ENCODE data around the gene SLC25A4. TPM values are rescaled to one million over a fixed set of nuclear protein-coding genes. Genes with fewer than 3 reads are reported as not detected.
"Not testable (repeated sequence)": the region's sequence is repeated elsewhere in the genome, so short reads cannot be mapped to it uniquely, and the experiment has no call there.

SLC25A4 gene
- total and polyA plus RNA-seq, 2 donors, result 12.8 to 77.3 TPM

- Histone ChIP-seq H3K4me3 (ENCODE audit: low read depth, low read length) (no peak overlapping the region), H3K36me3 (ENCODE audit: insufficient read depth) (no peaks in the 10 kb centered on the region), H3K4me1 (ENCODE audit: insufficient read depth) (no peaks in the 10 kb centered on the region), H3K27ac (ENCODE audit: low read depth) (no peak overlapping the region)
- 90% methylated on average over 2 of the region's 2 CpGs for WGBS
- no peak for DNase-seq (ENCODE audit: extremely low spot score)
These were observed 28.5 kb downstream of the SLC25A4 start for GRCh38 chr4:185171373-185172071.

GRCh38 chr4:185179488-185179887, 36.4 kb downstream of the SLC25A4 start:
- Histone ChIP-seq H3K4me1 (ENCODE audit: insufficient read depth) (peaks cover 1% of the 10 kb centered on the region), H3K36me3 (ENCODE audit: insufficient read depth) (peaks cover 3% of the 10 kb centered on the region), H3K4me3 (ENCODE audit: low read depth, low read length) (no peak overlapping the region), H3K27ac (ENCODE audit: low read depth) (no peak overlapping the region)
- 89% methylated on average over 3 of the region's 3 CpGs for WGBS
- no peak for DNase-seq (ENCODE audit: extremely low spot score)

- 70% methylated on average over 2 of the region's 2 CpGs for WGBS
- no peak overlapping the region for H3K27ac ChIP-seq (ENCODE audit: low read depth)
These were observed 39.2 kb downstream of the SLC25A4 start for GRCh38 chr4:185182239-185182638.

GRCh38 chr4:185183622-185184281, 40.7 kb downstream of the SLC25A4 start:
- 42% methylated on average over 6 of the region's 6 CpGs for WGBS
- Histone ChIP-seq H3K4me3 (ENCODE audit: low read depth, low read length) (no peak overlapping the region), H3K4me1 (ENCODE audit: insufficient read depth) (peaks cover 1% of the 10 kb centered on the region), H3K36me3 (ENCODE audit: insufficient read depth) (peaks cover 4% of the 10 kb centered on the region), H3K27ac (ENCODE audit: low read depth) (no peak overlapping the region)
- peak; percentile 74 for DNase-seq (ENCODE audit: extremely low spot score)

More at GRCh38 chr4:185182239-185182638, 39.2 kb downstream of the SLC25A4 start:
- Histone ChIP-seq H3K4me1 (ENCODE audit: insufficient read depth) (peaks cover 1% of the 10 kb centered on the region), H3K36me3 (ENCODE audit: insufficient read depth) (peaks cover 3% of the 10 kb centered on the region), H3K4me3 (ENCODE audit: low read depth, low read length) (no peak overlapping the region)
- no peak for DNase-seq (ENCODE audit: extremely low spot score)

GRCh38 chr4:185186769-185187168, 43.7 kb downstream of the SLC25A4 start:
- Histone ChIP-seq H3K27ac (ENCODE audit: low read depth) (no peak overlapping the region), H3K36me3 (ENCODE audit: insufficient read depth) (peaks cover 2% of the 10 kb centered on the region), H3K4me3 (ENCODE audit: low read depth, low read length) (no peak overlapping the region), H3K4me1 (ENCODE audit: insufficient read depth) (peaks cover 1% of the 10 kb centered on the region)
- WGBS, result 54% methylated on average over 3 of the region's 3 CpGs
- DNase-seq (ENCODE audit: extremely low spot score), result no peak

GRCh38 chr4:185189606-185190305, 46.7 kb downstream of the SLC25A4 start:
- no peak overlapping the region for H3K4me3 ChIP-seq (ENCODE audit: low read depth, low read length)
- no peak for DNase-seq (ENCODE audit: extremely low spot score)
- H3K4me1 ChIP-seq (ENCODE audit: insufficient read depth), result no peaks in the 10 kb centered on the region
- no peak overlapping the region for H3K27ac ChIP-seq (ENCODE audit: low read depth)
- peaks cover 2% of the 10 kb centered on the region for H3K36me3 ChIP-seq (ENCODE audit: insufficient read depth)
- 60% methylated on average over 4 of the region's 4 CpGs for WGBS

- no peak for DNase-seq (ENCODE audit: extremely low spot score)
- WGBS, result 88% methylated on average over 6 of the region's 6 CpGs
- no peaks in the 10 kb centered on the region for H3K4me1 ChIP-seq (ENCODE audit: insufficient read depth)
- peaks cover 2% of the 10 kb centered on the region for H3K36me3 ChIP-seq (ENCODE audit: insufficient read depth)
- no peak overlapping the region for H3K4me3 ChIP-seq (ENCODE audit: low read depth, low read length)
- H3K27ac ChIP-seq (ENCODE audit: low read depth), result no peak overlapping the region
These were observed 47.3 kb downstream of the SLC25A4 start for GRCh38 chr4:185190306-185190856.

GRCh38 chr4:185192059-185192458, 49.0 kb downstream of the SLC25A4 start:
- Histone ChIP-seq H3K27ac (ENCODE audit: low read depth) (no peak overlapping the region), H3K4me1 (ENCODE audit: insufficient read depth) (no peaks in the 10 kb centered on the region), H3K4me3 (ENCODE audit: low read depth, low read length) (no peak overlapping the region), H3K36me3 (ENCODE audit: insufficient read depth) (peaks cover 2% of the 10 kb centered on the region)
- DNase-seq (ENCODE audit: extremely low spot score), result no peak
- WGBS, result 84% methylated on average over 1 of the region's 1 CpG

- no peaks in the 10 kb centered on the region for H3K36me3 ChIP-seq (ENCODE audit: insufficient read depth)
- DNase-seq (ENCODE audit: extremely low spot score), result no peak
- H3K27ac ChIP-seq (ENCODE audit: low read depth), result no peak overlapping the region
- H3K4me3 ChIP-seq (ENCODE audit: low read depth, low read length), result no peak overlapping the region
- WGBS, result 72% methylated on average over 9 of the region's 9 CpGs
- H3K4me1 ChIP-seq (ENCODE audit: insufficient read depth), result no peaks in the 10 kb centered on the region
These were observed 52.1 kb downstream of the SLC25A4 start for GRCh38 chr4:185194924-185195888.

- DNase-seq (ENCODE audit: extremely low spot score), result no peak
- H3K4me3 ChIP-seq (ENCODE audit: low read depth, low read length), result no peak overlapping the region
- H3K4me1 ChIP-seq (ENCODE audit: insufficient read depth), result no peaks in the 10 kb centered on the region
- WGBS, result 97% methylated on average over 2 of the region's 2 CpGs
- H3K36me3 ChIP-seq (ENCODE audit: insufficient read depth), result no peaks in the 10 kb centered on the region
- no peak overlapping the region for H3K27ac ChIP-seq (ENCODE audit: low read depth)
These were observed 53.4 kb downstream of the SLC25A4 start for GRCh38 chr4:185196437-185196836.

- not testable (repeated sequence) for H3K4me3 ChIP-seq (ENCODE audit: low read depth, low read length); DNase-seq (ENCODE audit: extremely low spot score); H3K4me1 ChIP-seq (ENCODE audit: insufficient read depth); H3K27ac ChIP-seq (ENCODE audit: low read depth); H3K36me3 ChIP-seq (ENCODE audit: insufficient read depth)
- 99% methylated on average over 4 of the region's 4 CpGs for WGBS
These were observed 55.1 kb downstream of the SLC25A4 start for GRCh38 chr4:185198189-185198588.
